GM12864 (cell line): Measurements from ENCODE around the gene QDPR.

Experiments
- DNase-seq: peaks from one replicate; pipeline ENCODE4 v3.0.0-alpha.2; 2011; ENCODE audit warnings: low read depth
- H3K4me3 ChIP-seq: 2 replicates; pipeline ENCODE4 v1.5.1; 2011; ENCODE audit warnings: mild to moderate bottlenecking, low read depth, low read length, control low read depth
- CTCF ChIP-seq: IDR thresholded peaks from 2 replicates; pipeline ENCODE4 v1.5.1; 2011; ENCODE audit warnings: low read depth, mild to moderate bottlenecking, moderate library complexity, low read length, control low read depth, inconsistent platforms; ENCODE audit errors: missing control alignments

The QDPR gene

DNA sequence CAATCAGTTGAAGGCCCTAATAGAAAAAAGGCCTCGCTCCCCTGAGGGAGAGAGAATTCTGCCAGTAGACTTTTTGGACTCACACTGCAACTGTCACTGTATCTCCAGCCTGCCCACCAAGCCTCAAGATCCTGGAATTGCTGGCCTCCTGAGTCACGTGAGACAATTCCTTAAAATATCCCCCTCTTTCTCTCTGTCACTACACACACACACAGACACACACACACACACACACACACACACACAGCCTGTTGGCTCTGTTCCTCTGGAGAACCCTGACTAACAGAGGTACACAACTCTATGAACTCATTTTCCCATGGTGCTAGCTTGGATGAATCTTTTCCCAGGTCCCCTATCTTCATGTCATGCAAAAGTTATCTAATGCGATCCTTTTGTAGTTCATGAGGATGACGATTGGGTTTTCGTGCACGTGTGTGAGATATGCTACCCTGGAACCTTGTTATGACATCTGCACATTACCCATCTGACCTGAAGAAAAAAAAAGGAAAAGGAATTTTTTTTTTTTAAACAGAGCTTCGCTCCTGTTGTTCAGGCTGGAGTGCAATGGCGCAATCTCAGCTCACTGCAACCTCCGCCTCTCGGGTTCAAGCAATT lies 16.8 kb upstream of the QDPR start:
- no peak for TF ChIP-seq CTCF
- H3K4me3 ChIP-seq: no peak overlapping the region
- DNase-seq: no peak

GRCh38 chr4:17526695-17527477 lies 15.0 kb upstream of the QDPR start:
- no peak for TF ChIP-seq CTCF
- no peak for DNase-seq
- H3K4me3 ChIP-seq: no peak overlapping the region

- no peak for DNase-seq
- no peak for TF ChIP-seq CTCF
Measured at GRCh38 chr4:17523662-17524061, 11.8 kb upstream of the QDPR start.

GRCh38 chr4:17521595-17521994 lies 9.7 kb upstream of the QDPR start:
- H3K4me3 ChIP-seq: no peak overlapping the region
- TF ChIP-seq CTCF: no peak
- DNase-seq: no peak

More at GRCh38 chr4:17523662-17524061, 11.8 kb upstream of the QDPR start:
- H3K4me3 ChIP-seq: no peak overlapping the region

- DNase-seq: no peak
- no peak for TF ChIP-seq CTCF
- no peak overlapping the region for H3K4me3 ChIP-seq
Measured at GRCh38 chr4:17517664-17518063, 5.8 kb upstream of the QDPR start.

GRCh38 chr4:17516980-17517379 lies 5.1 kb upstream of the QDPR start:
- no peak overlapping the region for H3K4me3 ChIP-seq
- DNase-seq: no peak
- TF ChIP-seq CTCF: no peak
